ENCODE results near the gene BEAN1.

- TF ChIP-seq, protein P1, sequence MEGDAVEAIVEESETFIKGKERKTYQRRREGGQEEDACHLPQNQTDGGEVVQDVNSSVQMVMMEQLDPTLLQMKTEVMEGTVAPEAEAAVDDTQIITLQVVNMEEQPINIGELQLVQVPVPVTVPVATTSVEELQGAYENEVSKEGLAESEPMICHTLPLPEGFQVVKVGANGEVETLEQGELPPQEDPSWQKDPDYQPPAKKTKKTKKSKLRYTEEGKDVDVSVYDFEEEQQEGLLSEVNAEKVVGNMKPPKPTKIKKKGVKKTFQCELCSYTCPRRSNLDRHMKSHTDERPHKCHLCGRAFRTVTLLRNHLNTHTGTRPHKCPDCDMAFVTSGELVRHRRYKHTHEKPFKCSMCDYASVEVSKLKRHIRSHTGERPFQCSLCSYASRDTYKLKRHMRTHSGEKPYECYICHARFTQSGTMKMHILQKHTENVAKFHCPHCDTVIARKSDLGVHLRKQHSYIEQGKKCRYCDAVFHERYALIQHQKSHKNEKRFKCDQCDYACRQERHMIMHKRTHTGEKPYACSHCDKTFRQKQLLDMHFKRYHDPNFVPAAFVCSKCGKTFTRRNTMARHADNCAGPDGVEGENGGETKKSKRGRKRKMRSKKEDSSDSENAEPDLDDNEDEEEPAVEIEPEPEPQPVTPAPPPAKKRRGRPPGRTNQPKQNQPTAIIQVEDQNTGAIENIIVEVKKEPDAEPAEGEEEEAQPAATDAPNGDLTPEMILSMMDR (IDR thresholded peaks at IDR 0.05) = no peak
- TF ChIP-seq POLR2A (IDR thresholded peaks at IDR 0.05) = no peak
Measured at GRCh38 chr16:66458292-66458691, 31.2 kb downstream of the BEAN1 start.

Measured in esophagus squamous epithelium (tissue), 4 donors.